KBM-7 (cell line): ENCODE results near the gene C1orf226.
"Not testable (repeated sequence)": the region's sequence is repeated elsewhere in the genome, so short reads cannot be mapped to it uniquely, and the experiment has no call there.

Source experiments
- DNase-seq: peaks from one replicate; pipeline ENCODE4 v3.0.0-alpha.2; 2015
- in situ Hi-C: fragments of 300-500 bp; cut with MboI; formaldehyde crosslinking; loops from 2 replicates; pipeline ENCODE4 v1.14.3; 2020; ENCODE audit warnings: low sequenced_read_pairs, low pct_unique_long_range_greater_than_20kb, mixed read lengths

C1orf226 gene, protein sequence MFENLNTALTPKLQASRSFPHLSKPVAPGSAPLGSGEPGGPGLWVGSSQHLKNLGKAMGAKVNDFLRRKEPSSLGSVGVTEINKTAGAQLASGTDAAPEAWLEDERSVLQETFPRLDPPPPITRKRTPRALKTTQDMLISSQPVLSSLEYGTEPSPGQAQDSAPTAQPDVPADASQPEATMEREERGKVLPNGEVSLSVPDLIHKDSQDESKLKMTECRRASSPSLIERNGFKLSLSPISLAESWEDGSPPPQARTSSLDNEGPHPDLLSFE

DNA sequence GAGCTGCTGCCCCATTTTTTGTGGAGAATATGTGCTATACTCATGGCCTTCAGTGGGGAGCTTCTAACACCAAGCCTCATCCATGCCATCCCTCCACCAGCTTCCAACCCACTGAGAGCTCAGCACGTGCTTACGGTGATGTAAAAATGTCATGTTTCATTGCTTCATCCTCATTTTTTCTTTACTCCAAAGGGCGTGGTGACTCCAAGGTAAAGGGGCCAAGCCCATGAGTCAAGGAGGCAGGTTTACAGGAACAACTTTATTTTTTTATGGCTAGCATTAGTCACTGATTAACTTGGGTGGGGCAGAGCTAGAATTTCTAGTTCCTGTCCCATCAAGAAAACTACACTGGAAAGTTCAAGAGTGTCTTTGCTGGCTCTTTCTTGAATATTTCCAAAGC lies at the start of gene C1orf226:
Gene C1orf226, plus strand, starts transcription at position 346 of the 400 bp plus-strand sequence. CDS start 174 bp downstream, outside the sequence.
- in situ Hi-C loops, result no loop called here
- no peak for DNase-seq

DNA sequence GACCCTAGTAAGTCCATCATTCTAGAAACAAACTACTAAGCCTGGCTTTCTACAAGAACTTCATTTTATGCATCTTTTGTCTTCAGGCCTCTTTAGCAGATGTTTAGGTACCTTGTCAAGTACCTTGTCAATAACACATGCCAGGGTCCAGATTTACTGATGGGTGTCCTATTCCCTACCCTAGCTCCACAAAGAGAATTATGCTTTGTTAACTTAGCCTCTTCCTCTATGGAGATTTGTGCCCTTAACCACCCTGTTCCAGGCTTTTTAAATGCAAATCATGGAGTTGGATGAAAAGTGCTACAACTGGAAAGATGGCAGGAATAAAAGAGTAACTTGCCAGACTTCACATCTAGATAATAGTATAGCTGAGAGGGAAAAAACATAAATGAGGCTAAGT lies 47.5 kb upstream of the C1orf226 start:
- in situ Hi-C loops, result no loop called here
- no peak for DNase-seq

GRCh38 chr1:162335126-162335525 lies 46.4 kb upstream of the C1orf226 start:
- in situ Hi-C loops, result no loop called here
- DNase-seq, result no peak

GRCh38 chr1:162336621-162337285 lies 44.8 kb upstream of the C1orf226 start:
- no peak for DNase-seq
- in situ Hi-C loops, result no loop called here

DNA sequence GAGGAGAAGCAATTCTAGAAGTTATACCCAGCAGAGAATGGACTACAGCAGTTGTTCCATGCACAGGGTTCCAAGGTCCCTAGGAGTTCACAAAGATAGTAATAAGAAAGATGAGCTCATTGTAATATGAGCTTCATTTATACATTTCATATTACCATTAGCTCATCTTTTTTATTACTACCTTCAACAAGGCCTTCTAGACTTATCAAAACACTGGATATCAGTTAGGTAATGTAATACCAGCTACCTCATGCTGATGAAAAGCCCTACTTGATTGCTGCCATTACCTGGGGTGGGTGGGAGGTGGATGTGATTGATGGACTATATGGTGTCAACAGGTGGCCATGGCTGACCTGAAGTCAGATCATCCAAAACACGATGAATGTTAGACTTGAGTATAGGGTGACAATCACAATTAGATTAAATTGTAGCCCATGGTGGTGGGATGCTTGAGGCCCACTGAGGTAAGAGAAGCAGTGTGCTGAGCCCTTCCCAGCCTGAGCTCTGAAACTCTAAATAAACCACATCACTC lies 39.0 kb upstream of the C1orf226 start:
- no peak for DNase-seq
- in situ Hi-C loops, result no loop called here

DNA sequence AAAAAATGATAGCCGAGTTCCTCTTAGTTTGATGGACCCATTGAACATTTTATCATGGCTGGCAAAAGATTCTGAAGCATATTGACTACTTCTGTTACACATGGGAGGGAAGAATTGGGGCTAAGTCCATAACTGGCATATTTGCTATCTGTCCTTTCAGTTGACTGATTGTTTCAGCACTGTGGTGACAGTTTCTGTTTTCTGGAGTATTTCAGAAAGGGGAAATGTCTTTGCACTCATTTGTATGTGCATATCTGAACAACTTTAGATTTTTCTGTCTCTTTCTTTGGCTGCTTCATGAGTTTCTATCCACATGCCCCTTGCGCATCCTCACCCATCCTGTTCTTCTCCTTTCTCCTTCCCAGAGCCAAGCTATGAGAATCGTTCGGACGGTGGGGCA lies 38.1 kb upstream of the C1orf226 start:
- DNase-seq, result no peak

DNA sequence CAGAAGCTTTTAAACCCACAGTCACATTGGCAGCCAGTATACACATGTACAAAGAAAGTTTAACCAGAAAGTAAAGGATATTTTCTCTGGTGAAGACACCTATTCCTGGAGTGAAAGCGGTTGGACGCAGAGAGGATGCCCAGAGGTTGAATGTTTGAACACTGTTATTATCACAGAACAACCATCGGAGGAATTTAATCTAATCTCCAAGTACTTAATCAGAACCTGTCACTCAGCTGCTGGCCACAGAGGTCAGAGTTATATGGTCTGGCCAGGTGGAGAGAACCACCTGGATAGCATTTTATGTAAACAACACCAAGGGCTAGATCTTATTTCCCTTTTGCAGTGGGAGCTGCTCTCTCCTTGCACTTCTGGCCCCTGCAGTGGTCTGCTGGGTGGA lies 34.2 kb upstream of the C1orf226 start:
- no peak for DNase-seq
- in situ Hi-C loops, result no loop called here

More for the DNA sequence above, 38.1 kb upstream of the C1orf226 start:
- in situ Hi-C loops, result no loop called here

DNA sequence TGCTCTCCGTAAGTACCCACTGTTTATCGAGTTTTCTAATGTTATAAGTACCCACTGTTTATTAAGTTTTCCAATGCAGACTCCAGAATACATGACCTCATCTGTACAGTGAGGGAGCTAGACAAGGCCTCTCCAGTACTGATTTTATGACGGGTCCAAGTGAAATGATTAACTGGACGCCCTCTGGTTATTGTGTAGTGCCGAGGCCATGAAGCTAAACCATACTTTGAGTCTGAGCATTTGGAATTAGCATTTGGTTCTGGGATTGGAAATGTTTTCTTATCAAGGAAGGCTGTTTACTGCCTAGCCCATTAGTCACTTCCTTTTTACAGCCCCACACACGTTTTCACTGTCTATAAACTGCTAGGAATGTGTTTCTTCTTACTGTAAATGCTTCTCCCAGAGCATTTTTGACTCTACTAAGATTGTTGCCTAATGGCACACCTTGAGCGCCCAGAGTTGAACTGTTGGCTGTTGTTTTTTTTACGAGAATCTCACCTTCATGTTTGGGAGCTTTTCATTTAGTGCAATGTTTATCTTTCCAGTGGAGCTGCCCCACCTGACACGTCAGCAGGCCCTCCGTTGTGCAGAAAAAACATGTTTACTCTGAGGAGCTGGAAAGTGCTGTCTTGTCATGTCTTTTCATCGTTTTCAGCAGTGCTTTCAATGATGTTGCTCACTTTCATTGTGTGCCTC lies 31.7 kb upstream of the C1orf226 start:
- no peak for DNase-seq
- in situ Hi-C loops, result no loop called here

GRCh38 chr1:162351246-162351842 lies 30.2 kb upstream of the C1orf226 start:
- in situ Hi-C loops, result no loop called here
- DNase-seq, result no peak

- DNase-seq, in situ Hi-C loops: not testable (repeated sequence)
These were observed 29.7 kb upstream of the C1orf226 start for GRCh38 chr1:162351874-162352273.

GRCh38 chr1:162353078-162353477 lies 28.4 kb upstream of the C1orf226 start:
- in situ Hi-C loops, result no loop called here

GRCh38 chr1:162353702-162354101 lies 27.8 kb upstream of the C1orf226 start:
- no peak for DNase-seq
- in situ Hi-C loops, result no loop called here

More at GRCh38 chr1:162353078-162353477, 28.4 kb upstream of the C1orf226 start:
- DNase-seq, result no peak

GRCh38 chr1:162357681-162358266 lies 23.8 kb upstream of the C1orf226 start:
- in situ Hi-C loops, result no loop called here

DNA sequence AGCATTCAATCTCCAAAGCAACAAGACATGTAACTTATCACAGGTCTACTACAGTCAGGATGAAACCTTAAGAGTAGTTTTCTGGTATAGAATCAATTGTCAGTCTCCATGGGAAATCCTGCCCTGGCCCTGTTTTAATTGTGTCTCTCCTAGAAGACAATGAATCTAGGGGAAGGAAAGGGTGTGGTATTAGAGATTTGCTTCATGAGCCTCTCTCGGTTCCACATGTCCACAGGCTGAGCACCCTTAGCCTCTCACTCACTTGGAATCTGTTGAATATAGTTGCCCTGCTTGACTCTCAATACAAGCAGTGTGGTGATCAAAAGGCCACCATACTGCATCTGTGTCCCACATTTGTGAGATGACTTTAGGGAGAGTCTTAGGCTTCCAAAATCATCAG lies 22.6 kb upstream of the C1orf226 start:
- no peak for DNase-seq
- in situ Hi-C loops, result no loop called here

More at GRCh38 chr1:162357681-162358266, 23.8 kb upstream of the C1orf226 start:
- peak; percentile 38 for DNase-seq

DNA sequence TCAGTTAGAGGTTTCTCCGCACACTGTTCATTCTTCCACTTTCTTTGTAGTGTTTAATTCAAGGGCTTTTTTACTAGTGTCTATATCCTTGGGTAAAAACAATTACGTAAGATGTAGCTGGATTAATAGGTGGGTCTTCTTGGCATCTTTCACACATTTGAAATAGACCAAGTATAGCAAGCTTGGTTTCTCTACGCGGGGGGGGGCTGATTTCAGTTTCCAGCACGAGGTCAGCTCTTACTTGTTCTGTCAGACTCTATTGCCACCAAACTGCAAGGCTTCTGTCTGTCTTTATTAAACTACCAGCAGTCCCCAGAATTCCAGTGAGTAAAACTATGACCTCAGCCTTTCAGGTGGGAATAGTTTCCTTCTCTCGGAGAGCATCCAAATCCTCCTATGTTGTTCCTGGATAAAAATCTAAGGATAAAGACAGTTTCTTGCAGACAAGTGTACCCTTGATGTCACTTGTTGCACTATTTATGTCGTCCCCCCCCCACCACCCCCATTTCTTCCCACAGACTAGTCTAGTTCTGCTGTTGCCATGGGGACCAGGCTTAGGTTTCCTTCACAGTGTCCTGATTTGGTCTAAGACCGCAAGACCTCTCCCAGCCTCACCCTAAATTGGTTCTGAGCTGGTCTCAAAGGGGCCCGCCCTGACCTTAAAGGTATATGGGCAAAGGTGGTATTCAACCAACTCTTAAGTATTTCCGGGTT lies 21.8 kb upstream of the C1orf226 start:
- in situ Hi-C loops, result no loop called here
- no peak for DNase-seq

DNA sequence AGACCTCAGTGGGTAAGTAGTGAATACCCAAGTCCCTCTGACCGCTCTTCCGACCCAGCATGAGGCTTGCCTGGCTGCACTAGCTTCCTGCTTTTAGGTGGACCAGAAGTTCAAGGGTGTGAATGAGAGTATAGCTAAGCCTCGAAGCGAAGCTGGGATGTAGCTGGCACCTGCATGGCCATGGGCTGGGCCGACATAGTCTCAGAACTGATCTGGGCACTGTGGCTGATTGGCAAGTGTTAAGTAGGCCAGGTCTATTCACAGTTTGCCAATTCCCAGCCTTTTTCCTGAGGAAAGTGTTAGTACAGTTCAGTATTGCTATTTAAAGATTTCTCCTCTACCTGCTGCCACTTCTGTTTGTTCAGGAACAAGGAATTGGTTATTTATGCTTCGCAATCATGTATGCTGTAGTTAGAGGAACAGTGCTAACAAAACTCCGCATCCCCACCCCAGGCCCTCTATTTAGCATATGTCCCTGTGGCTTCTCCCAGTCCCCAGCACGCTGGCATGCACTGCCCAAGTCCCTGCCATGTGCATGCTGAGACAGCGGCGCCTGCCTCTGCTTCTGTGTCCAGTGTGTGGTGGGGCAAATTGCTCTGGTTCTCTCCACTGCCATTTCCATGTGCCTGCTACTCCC lies 21.2 kb upstream of the C1orf226 start:
- DNase-seq, result no peak
- in situ Hi-C loops, result no loop called here

DNA sequence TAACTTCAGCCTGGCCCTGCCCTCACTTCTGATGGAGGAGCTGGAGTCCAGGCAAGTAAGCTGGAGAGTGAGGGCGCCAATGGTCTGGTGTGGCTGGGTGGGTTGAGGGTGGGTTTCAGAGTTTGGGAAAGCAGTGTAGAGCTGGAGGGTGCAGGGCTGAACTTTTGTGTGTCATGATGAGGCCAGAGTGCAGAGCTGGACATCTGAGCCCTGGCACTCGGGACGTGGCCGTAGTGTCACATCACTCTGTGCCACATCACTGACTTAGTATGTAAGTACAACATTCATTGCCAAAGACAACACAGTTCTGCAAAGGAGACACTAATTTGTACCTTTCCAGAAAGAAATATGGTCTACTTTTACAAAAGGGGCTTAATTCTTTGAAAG lies 20.7 kb upstream of the C1orf226 start:
- in situ Hi-C loops, result no loop called here
- DNase-seq, result no peak

DNA sequence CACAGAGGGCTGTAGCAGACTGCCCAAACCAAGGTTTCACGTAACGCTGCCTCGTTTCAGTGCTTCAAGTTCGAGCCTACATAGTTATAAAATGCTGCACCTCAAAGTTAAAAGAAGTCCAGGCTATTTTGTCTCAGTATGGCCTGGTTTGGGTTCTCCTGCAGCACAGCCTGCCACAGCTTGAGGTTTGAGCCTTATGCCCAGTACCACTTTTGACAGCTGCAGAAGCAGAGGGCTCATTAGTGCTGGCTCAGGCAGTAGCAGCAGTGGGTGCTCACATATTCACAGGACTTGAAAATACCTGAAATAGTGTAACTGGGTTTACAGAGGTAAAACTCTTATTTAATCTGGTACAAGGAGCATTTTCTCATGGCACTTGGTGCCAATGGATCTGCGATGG lies 20.2 kb upstream of the C1orf226 start:
- DNase-seq, result no peak
- in situ Hi-C loops, result no loop called here
